B cell (primary cell): ENCODE data around the gene MICU2. TPM values are rescaled to one million over a fixed set of nuclear protein-coding genes. Genes with fewer than 3 reads are reported as not detected.

Experiments
- ATAC-seq: fragments of 200-7000 bp; cut with Tn5 transposase; one replicate; pipeline ENCODE4 v1.10.0; 2021; ENCODE audit warnings: low read depth, mild to moderate bottlenecking, moderate number of reproducible peaks, moderate library complexity
- CTCF ChIA-PET: fragments of 350-600 bp; sonication (Branson Sonifier 250); formaldehyde crosslinking; loops from one replicate; lab custom pipeline; 2021; ENCODE audit warnings: antibody characterized with exemption, inconsistent platforms; lab: Charles Lee
- POLR2A ChIA-PET: fragments of 350-600 bp; sonication (Branson Sonifier 250); formaldehyde crosslinking; loops from one replicate; lab custom pipeline; 2021; ENCODE audit warnings: antibody characterized with exemption; lab: Charles Lee
- DNase-seq: peaks from one replicate; pipeline ENCODE4 v3.0.0; 2013
- H2AFZ ChIP-seq: 2 replicates; pipeline ENCODE4 v1.6.1; 2012; ENCODE audit warnings: mild to moderate bottlenecking, low read depth, low read length; ENCODE audit not compliant: insufficient read depth, poor library complexity, severe bottlenecking
- H3K27ac ChIP-seq, 2 donors: 1 replicate in 1 of 2; 2 replicates in 1 of 2; pipeline ENCODE4 v1.5.1; 2012 to 2013; ENCODE audit warnings: low read length in 2 of 2, mild to moderate bottlenecking in 2 of 2, moderate library complexity in 1 of 2
- H3K27me3 ChIP-seq, 4 experiments: fragments of 200-600 bp in 1 of 4; sonication (generic) in 1 of 4; replicated peaks in 1 of 4; 1 replicate in 2 of 4; 2 replicates in 2 of 4; pipeline versions ENCODE4 v1.6.1 to v1.7.0; 2013 to 2016; ENCODE audit warnings: low read length in 3 of 4, mild to moderate bottlenecking in 2 of 4, mixed read lengths in 1 of 4, moderate library complexity in 1 of 4; ENCODE audit not compliant: insufficient read depth in 4 of 4, control insufficient read depth in 3 of 4; ENCODE audit errors: control extremely low read depth in 1 of 4
- H3K36me3 ChIP-seq, 2 experiments: replicated peaks in 1 of 2; 1 replicate in 1 of 2; 2 replicates in 1 of 2; pipeline versions ENCODE4 v1.6.1 to v1.7.1; 2013; ENCODE audit warnings: low read length in 1 of 2; ENCODE audit not compliant: insufficient read depth in 2 of 2, control insufficient read depth in 1 of 2; ENCODE audit errors: control extremely low read depth in 1 of 2, extremely low read depth in 1 of 2
- H3K4me1 ChIP-seq, 2 donors: fragments of 200-600 bp in 1 of 2; sonication (generic) in 1 of 2; 1 replicate in 1 of 2; 2 replicates in 1 of 2; pipeline versions ENCODE4 v1.5.1 to v1.6.1; 2013 to 2017; ENCODE audit warnings: low read length in 2 of 2; ENCODE audit not compliant: control insufficient read depth in 2 of 2, insufficient read depth in 2 of 2
- H3K4me2 ChIP-seq: replicated peaks from 2 replicates; pipeline ENCODE3; 2012; ENCODE audit warnings: mild to moderate bottlenecking, low read depth, low read length; ENCODE audit not compliant: poor library complexity, severe bottlenecking
- H3K4me3 ChIP-seq, 5 experiments: fragments of 200-600 bp in 1 of 5; sonication (generic) in 1 of 5; 1 replicate in 3 of 5; 2 replicates in 2 of 5; pipeline versions ENCODE4 v1.5.1 to v1.7.0; 2011 to 2016; ENCODE audit warnings: low read length in 4 of 5, mild to moderate bottlenecking in 4 of 5, low read depth in 2 of 5, control low read depth in 1 of 5, moderate library complexity in 1 of 5; ENCODE audit not compliant: insufficient read depth in 1 of 5; ENCODE audit errors: control extremely low read depth in 1 of 5, extremely low read depth in 1 of 5
- H3K79me2 ChIP-seq: fragments of 200-600 bp; sonication (generic); one replicate; pipeline ENCODE4 v1.6.0; 2016; ENCODE audit warnings: low read length; ENCODE audit not compliant: control insufficient read depth, insufficient read depth
- H3K9ac ChIP-seq: fragments of 200-600 bp; sonication (generic); 2 replicates; pipeline ENCODE4 v1.6.1; 2017; ENCODE audit warnings: mild to moderate bottlenecking, low read length, moderate library complexity
- H3K9me3 ChIP-seq, 3 donors: one replicate each; pipeline versions ENCODE4 v1.6.1 to v1.7.1; 2013; ENCODE audit warnings: low read length in 2 of 3; ENCODE audit not compliant: control insufficient read depth in 2 of 3, insufficient read depth in 1 of 3; ENCODE audit errors: control extremely low read depth in 1 of 3
- H4K20me1 ChIP-seq: 2 replicates; pipeline ENCODE4 v1.6.0; 2012; ENCODE audit warnings: mild to moderate bottlenecking, low read length; ENCODE audit not compliant: insufficient read depth, control insufficient read depth, poor library complexity, severe bottlenecking
- H3K27ac Mint-ChIP-seq: one replicate; pipeline ENCODE4 v1.8.0; 2021; ENCODE audit warnings: mixed read lengths
- H3K27me3 Mint-ChIP-seq: one replicate; pipeline ENCODE4 v1.8.0; 2021; ENCODE audit warnings: mixed read lengths
- H3K4me1 Mint-ChIP-seq: one replicate; pipeline ENCODE4 v1.8.0; 2021; ENCODE audit warnings: mixed read lengths
- H3K4me3 Mint-ChIP-seq: one replicate; pipeline ENCODE4 v1.8.0; 2021; ENCODE audit warnings: mixed read lengths
- H3K9me3 Mint-ChIP-seq: one replicate; pipeline ENCODE4 v1.8.0; 2022; ENCODE audit warnings: mixed read lengths; ENCODE audit not compliant: insufficient read depth
- EZH2 ChIP-seq: IDR thresholded peaks from 2 replicates; pipeline ENCODE4 v1.6.1; 2012; ENCODE audit warnings: borderline replicate concordance, low read depth, mild to moderate bottlenecking, moderate library complexity, low read length; ENCODE audit not compliant: insufficient read depth, poor library complexity, severe bottlenecking
- WGBS: methylation state at CpG from one replicate; pipeline ENCODE4 v1.1.5; 2013; ENCODE audit warnings: missing lambda C conversion rate; ENCODE audit not compliant: insufficient coverage; 5-methylcytosine and 5-hydroxymethylcytosine counted together
- intact Hi-C: fragments of 100-400 bp; cut with micrococcal nuclease; formaldehyde crosslinking; loops from one replicate; pipeline ENCODE4 v1.10.0; 2022
- polyA plus RNA-seq: library from polyadenylated mRNA; depleted of rRNA; stranded (reverse); fragments of >200 nt; gene quantifications from 2 replicates; pipeline ENCODE4 v1.2.3, GENCODE V29; 2012
- total RNA-seq, 2 donors: library from RNA; stranded (reverse); fragments of 120-200 nt in 1 of 2; gene quantifications; 1 replicate in 1 of 2; 2 replicates in 1 of 2; pipeline versions ENCODE4 v1.2.3 to v1.2.4, GENCODE V29; 2013 to 2022
- TF ChIP-seq, protein P1 (sequence below): fragments of 200-600 bp; IDR thresholded peaks from one replicate; pipeline ENCODE4 v1.8.0; 2022; ENCODE audit warnings: antibody characterized with exemption, mild to moderate bottlenecking

Gene MICU2
- total and polyA plus RNA-seq, 2 donors (not counting 1 experiment from before 2014, with no cell fraction given) = 52.2 to 56.7 TPM

- intact Hi-C loops = no loop called here
- no peak overlapping the region for H3K4me3 Mint-ChIP-seq
- no peak for TF ChIP-seq EZH2
- TF ChIP-seq, protein P1, sequence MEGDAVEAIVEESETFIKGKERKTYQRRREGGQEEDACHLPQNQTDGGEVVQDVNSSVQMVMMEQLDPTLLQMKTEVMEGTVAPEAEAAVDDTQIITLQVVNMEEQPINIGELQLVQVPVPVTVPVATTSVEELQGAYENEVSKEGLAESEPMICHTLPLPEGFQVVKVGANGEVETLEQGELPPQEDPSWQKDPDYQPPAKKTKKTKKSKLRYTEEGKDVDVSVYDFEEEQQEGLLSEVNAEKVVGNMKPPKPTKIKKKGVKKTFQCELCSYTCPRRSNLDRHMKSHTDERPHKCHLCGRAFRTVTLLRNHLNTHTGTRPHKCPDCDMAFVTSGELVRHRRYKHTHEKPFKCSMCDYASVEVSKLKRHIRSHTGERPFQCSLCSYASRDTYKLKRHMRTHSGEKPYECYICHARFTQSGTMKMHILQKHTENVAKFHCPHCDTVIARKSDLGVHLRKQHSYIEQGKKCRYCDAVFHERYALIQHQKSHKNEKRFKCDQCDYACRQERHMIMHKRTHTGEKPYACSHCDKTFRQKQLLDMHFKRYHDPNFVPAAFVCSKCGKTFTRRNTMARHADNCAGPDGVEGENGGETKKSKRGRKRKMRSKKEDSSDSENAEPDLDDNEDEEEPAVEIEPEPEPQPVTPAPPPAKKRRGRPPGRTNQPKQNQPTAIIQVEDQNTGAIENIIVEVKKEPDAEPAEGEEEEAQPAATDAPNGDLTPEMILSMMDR = no peak
- POLR2A ChIA-PET = no interaction called here
- Histone ChIP-seq H3K36me3 (no peaks in the 10 kb centered on the region), H3K9ac (no peak overlapping the region), H4K20me1 (no peaks in the 10 kb centered on the region), H2AFZ (no peak overlapping the region), H3K79me2 (no peaks in the 10 kb centered on the region), H3K4me3 (no peak overlapping the region), H3K9me3 (peaks cover 0 to 3% (median 3%) of the 10 kb centered on the region in 3 donors), H3K4me1 (no peaks in the 10 kb centered on the region), H3K27me3 (peaks cover 0 to 5% (median 2%) of the 10 kb centered on the region in 4 experiments), H3K27ac (no peak overlapping the region), H3K4me2 (no peak overlapping the region)
- ATAC-seq (no peak), DNase-seq (no peak)
- H3K9me3 Mint-ChIP-seq = peaks cover 3% of the 10 kb centered on the region
- H3K4me1 Mint-ChIP-seq = no peaks in the 10 kb centered on the region
- CTCF ChIA-PET = no interaction called here
- H3K27ac Mint-ChIP-seq = no peak overlapping the region
- H3K27me3 Mint-ChIP-seq = peaks cover 21% of the 10 kb centered on the region
Measured at GRCh38 chr13:21632196-21632595, 28.2 kb upstream of the MICU2 start.

GRCh38 chr13:21625366-21625765, 21.4 kb upstream of the MICU2 start:
- WGBS = 53% methylated on average over 4 of the region's 8 CpGs
- peaks cover 18% of the 10 kb centered on the region for H3K27me3 Mint-ChIP-seq
- intact Hi-C loops = no loop called here
- Histone ChIP-seq H3K27ac (no peak overlapping the region), H3K9me3 (no peaks in the 10 kb centered on the region), H3K4me3 (no peak overlapping the region), H3K4me2 (no peak overlapping the region), H3K4me1 (no peaks in the 10 kb centered on the region), H3K9ac (no peak overlapping the region), H4K20me1 (no peaks in the 10 kb centered on the region), H2AFZ (no peak overlapping the region), H3K27me3 (peaks cover 0 to 1% (median 0%) of the 10 kb centered on the region in 4 experiments), H3K79me2 (no peaks in the 10 kb centered on the region), H3K36me3 (no peaks in the 10 kb centered on the region)
- H3K9me3 Mint-ChIP-seq = no peaks in the 10 kb centered on the region
- ChIA-PET CTCF (interaction anchor here (0.5 to 1.8 kb wide), 5 partner anchors 13 to 1395 kb away, joined by 3 to 9 read pairs (median 6); no protein-coding TSS in a partner anchor), POLR2A (no interaction called here)
- TF ChIP-seq, protein P1 = no peak
- TF ChIP-seq EZH2 = no peak
- no peak overlapping the region for H3K27ac Mint-ChIP-seq
- ATAC-seq (no peak), DNase-seq (peak; percentile 27)
- no peak overlapping the region for H3K4me3 Mint-ChIP-seq
- H3K4me1 Mint-ChIP-seq = no peaks in the 10 kb centered on the region
